GM18907 (cell line): ENCODE data around the gene CAMTA1.

Experiments used
- ATAC-seq: cut with Tn5 transposase; IDR thresholded peaks from one replicate; pipeline ENCODE4 v1.9.1; 2021; ENCODE audit warnings: mild to moderate bottlenecking, moderate library complexity; ENCODE audit not compliant: unreplicated experiment

Gene CAMTA1

GRCh38 chr1:6996866-6997265 is 211.6 kb downstream of the CAMTA1 start:
- ATAC-seq, result no peak

- ATAC-seq, result no peak
Measured at GRCh38 chr1:6998267-6998666, 213.0 kb downstream of the CAMTA1 start.

DNA sequence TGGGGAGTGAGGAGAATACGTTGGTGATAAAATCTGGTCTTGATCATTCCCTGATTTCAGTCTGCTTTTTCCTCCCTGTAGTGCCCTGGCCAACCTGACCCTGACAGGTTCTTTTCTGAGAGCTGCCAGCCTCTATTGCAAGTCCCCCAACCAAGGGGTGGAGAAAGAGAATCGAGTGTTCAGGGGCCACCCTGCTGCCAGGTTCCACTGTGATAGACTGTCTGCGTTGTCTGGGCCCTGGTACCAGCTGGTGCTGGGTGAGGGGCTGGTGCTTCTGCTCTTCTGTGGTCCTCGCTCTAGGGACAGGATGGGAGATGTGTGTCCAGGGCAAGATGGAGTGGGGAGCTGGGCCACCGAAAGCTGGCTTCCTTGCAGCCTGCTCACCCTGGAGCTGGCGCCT is 214.6 kb downstream of the CAMTA1 start:
- no peak for ATAC-seq

- ATAC-seq, result no peak
Measured at GRCh38 chr1:7000720-7001119, 215.5 kb downstream of the CAMTA1 start.

- no peak for ATAC-seq
Measured at GRCh38 chr1:7002728-7003127, 217.5 kb downstream of the CAMTA1 start.

- no peak for ATAC-seq
Measured at GRCh38 chr1:7003676-7004075, 218.4 kb downstream of the CAMTA1 start.

DNA sequence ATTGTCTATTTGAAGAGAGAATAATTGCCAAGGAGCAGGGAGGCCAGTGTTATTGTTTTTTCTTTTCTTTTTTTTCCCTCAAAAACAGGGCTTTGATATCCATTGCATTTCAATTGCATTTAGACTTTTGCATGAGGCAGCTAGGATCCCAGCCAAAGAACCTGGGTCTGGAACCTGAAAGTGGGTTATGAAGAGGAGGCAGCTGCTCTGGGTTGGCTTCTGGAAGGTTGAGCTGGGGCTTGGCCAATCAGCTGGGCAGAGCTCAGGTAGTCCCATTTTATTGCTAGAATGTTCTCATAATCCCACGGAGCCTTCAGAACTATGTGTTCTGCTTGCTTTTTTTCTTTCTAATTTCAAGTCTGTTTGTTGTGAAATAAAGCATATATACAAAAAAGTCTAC is 218.9 kb downstream of the CAMTA1 start:
- no peak for ATAC-seq

DNA sequence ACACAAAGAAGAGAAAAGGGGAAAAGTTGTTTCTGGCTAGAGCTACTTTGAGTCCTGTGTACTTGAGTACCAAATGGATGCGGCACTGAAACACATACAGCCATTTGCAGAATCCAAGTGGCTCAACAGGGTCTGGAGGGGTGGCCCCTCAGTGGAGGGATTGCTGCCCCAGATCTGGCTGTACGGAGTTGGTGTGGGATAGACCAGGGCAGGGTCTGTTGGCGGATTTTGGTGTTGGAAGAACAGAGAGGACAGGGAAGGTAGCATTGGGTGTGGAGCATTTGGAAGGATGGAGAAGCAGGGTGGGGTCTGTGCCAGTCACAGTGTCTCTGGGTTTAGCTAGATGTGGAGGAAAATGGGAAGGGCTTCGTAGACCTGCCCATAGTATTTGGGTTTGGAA is 220.5 kb downstream of the CAMTA1 start:
- ATAC-seq, result no peak

DNA sequence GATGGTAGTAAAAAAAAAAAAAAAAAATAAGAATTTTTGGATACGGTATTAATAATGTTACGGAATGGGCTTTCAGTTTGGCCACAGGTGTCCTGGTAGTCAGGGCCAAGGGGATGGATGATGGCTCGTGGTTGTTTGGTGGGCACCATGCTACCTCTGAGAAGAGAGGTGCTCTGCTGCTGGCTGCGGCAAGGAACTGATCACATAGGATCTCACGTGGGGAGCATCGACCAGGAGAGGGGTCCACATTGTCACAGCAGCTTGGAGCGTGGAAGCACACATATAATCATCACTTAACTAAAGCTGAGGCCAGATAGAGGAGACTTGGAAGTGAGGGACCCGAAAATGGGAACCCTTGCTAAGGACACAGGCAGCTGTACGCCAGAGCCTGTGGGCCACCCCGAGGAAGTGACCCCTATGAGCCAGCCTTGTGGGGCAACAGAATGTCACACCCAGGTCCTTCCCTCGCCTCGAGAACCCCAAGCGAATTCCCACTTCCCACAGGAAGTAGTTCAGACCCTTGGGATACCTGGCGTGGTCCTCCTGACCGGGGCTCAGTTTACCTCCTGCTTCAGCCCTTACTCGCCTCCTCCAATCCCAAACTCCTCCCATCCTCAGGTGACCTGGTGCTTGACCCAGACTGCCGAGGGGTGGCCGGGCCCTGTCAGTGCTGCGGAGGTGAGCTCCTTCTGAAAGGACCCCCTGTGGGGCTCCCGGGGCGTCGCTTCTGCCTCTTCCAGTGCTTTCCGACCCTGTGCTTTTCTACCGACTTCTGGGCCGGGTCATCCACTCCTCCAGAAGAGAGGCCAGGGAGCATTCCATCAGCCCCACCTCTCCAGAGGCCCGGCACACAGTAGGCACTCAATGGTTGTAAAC is 222.0 kb downstream of the CAMTA1 start:
- ATAC-seq, result no peak

GRCh38 chr1:7007902-7008301 is 222.6 kb downstream of the CAMTA1 start:
- ATAC-seq, result no peak

DNA sequence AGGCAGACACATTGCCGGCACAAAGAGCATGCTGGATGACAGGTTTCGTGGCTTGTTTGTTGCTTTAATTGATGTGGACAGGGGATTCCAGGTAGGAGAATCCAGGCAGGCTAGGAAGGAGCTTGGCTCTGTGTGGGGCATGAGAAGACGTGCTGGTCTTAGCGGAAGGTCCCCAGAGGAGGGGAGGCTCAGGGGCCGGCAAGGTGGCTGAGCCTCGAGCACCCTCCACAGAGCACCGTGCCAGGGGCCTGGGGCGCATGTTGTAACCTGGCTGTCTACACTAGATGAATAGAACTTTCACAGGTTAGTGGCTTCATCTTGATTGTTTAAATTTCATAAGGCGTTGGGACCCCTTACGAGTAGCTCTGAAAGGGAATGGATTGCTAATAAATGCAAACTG is 223.1 kb downstream of the CAMTA1 start:
- no peak for ATAC-seq

- no peak for ATAC-seq
Measured at GRCh38 chr1:7008975-7009740, 223.9 kb downstream of the CAMTA1 start.

DNA sequence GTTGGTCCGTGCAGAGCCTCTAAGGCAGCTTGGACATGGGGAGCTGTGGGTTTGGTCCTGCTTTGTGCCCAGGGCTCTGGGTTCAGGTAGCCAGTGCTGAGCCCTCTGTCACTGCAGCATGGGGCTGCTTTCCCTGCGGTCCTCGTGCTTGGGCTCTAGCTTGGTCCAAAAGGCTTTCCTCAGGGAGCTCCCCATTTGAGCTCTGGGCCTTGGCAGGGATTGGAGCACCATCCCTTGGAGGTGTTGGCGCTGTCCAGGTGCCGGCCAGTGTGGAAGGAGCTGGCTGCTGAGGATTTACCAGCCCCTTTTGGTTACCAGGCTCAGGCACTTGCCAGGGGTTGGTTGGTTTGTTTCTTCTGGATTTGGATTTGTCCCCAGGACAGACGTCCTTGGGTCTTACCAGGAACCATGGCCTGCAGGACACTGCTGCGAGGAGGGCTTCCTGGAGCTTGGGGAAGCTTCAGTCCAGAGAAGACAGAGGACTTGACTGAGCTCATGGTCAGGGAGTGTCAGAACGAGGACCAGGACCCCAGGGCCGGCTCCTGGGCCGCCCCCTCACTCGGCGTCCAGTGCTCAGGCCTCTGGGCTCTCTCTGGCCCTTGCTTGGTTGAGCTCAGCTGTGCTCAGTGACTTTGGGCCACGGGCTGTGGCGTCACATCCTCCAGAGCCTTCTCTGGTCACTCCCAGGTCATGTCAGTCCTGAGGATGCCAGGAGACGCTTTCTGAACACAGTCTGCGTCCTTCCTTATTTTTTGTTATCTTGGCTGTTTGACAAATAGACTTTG is 224.7 kb downstream of the CAMTA1 start:
- no peak for ATAC-seq

DNA sequence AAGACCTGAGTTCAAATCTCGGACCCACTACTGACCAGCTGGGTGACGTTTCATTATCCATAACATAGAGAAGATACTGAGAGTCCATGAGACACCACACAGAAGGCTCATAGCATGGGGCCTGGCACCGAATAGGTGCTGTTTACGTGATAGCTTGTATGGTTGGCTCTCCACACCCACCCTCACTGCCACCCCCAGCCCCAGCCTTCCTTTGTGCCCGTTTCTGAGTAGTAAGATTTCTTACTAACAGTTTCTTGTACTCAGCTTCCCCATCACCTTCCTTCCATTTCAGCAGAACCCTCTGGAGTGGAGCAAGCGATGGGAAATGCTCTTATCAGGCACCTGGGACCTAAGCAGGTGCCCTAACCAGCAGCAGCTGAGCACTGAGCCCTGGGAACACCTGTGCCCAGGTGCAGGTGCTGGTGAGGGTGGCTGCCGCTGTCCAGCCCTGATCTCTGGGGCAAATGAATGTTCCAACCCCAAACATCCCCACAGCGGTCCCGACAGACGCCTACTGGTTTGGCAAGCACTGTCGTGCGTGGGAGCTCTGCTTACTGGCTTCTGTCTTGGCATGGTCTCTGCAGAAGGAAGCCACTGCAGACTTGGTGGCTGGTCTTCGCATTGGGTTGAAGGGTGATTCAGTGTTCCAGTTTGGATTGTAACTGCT is 225.4 kb downstream of the CAMTA1 start:
- ATAC-seq, result no peak

DNA sequence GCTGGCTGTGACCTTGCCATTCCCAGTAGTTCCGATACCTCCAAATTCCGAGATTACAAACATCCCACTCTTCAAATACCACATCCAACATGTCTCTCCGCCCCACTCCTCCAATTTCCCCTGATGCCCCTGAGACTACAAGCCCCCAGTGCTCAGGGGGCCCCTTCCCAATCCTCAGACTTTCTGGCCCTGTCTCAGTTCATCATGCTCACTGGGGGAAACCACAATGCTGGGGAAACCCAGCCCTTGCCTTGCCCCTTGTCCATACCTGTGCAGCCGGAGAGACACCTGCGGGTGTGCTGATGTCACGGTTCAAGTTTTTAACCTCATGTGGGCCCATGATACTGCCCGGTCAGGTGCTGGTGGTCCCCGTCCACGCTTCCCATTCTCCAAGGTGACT is 226.6 kb downstream of the CAMTA1 start:
- no peak for ATAC-seq

DNA sequence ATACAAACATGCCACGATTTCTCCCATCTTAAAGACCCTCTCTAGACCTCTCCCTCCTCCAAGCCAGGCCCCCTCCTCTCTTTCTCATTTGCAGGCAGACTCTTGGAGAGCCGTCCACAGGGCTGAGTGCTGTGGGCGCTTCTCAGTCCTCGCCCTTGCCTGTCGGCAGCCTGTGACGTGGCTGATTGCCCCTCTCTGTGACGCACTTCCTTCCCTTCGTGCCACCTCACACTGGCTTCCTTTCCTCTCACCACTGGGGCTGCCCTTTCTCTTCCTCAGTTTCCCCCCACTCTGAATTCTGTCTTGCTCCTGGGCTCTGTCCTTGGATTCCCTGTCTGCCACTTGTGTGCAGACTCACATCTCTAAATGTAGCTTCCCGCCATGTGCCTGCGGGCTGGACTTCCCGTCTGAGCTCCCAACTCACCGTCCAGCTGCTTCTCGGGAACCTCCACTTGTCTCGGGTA is 227.2 kb downstream of the CAMTA1 start:
- no peak for ATAC-seq

DNA sequence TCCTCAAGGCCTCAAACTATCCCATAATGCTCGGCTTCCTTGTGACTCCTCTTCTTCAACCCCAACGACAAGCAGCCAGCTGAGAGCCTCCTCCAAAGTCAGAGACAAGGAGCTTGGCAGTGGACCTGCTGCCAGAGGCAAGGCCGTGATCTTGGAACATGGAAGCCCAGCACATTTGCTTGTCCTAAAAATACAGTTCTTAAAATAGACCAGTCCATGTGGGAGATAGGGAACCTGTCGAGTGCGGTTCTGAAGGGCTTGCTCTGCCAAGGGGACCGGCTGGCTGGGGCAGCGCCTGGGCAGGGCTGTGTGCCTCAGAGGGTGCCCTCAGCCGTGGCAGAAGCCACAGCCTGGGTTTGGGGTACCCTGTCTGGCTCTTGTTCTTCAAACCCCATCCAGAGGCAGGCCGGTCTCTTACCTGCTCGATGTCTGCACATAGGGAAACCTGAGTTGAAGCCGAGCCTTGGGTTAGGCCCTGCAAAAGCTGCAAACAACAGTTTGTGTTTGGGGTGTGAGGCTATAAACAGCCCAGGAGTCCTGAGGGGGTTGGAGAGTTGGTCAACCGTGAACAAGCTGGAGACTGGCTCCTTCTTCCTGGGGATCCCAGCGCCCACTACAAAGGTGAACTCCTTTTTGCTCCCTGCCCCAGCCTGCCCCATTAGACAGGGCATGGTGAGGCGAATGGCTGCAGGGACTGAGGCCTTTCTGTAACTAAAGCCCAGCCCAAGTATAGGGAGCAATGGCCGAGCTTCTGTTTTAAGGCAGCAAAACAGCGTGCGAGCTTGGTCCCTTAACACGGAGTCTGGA is 228.8 kb downstream of the CAMTA1 start:
- ATAC-seq, result no peak

- no peak for ATAC-seq
Measured at GRCh38 chr1:7014640-7014930, 229.3 kb downstream of the CAMTA1 start.

DNA sequence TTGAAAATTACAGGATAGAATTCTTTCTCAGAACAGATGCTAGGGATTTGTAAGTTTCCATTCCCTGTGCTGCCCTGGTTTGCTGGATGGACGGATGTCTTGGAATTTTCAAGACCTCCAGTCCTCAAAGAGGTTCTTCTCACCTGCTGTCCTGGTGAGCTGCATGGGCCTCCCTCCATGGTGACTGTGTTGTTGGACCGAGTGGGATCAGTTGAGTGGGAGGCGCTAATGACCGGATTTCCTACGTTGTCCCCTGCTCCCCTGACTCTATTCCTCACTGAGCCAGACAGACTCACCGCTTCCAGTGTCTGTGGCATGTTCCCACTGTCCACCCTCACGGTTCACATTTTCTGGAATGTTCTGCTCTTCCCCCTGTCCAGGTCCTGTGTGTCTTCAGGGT is 229.8 kb downstream of the CAMTA1 start:
- no peak for ATAC-seq

DNA sequence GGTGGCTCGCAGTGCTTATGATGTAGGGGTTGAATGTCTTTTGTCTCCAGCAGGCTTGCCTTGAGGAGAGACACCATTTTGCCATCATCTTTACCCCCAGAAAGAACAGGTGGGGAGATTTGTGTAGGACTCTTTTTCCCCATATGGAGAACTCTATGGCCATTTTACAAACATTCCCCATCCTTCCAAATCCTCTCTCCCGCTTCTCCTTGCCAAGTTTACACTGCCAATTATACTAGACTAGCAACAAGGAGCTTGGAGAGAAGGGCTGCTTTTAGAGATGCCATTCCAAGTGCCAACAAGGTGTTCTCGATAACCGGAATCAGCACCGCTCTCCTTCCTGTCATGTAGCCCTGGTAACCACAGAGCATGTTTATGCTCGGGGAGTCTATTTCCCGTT is 233.1 kb downstream of the CAMTA1 start:
- ATAC-seq, result no peak
